NCI-H2029 (cell line): ENCODE data around the gene FBXW12.

Source experiments
- DNase-seq: peaks from one replicate; lab custom pipeline; 2025; lab: John Stamatoyannopoulos, UW

Gene FBXW12

DNA sequence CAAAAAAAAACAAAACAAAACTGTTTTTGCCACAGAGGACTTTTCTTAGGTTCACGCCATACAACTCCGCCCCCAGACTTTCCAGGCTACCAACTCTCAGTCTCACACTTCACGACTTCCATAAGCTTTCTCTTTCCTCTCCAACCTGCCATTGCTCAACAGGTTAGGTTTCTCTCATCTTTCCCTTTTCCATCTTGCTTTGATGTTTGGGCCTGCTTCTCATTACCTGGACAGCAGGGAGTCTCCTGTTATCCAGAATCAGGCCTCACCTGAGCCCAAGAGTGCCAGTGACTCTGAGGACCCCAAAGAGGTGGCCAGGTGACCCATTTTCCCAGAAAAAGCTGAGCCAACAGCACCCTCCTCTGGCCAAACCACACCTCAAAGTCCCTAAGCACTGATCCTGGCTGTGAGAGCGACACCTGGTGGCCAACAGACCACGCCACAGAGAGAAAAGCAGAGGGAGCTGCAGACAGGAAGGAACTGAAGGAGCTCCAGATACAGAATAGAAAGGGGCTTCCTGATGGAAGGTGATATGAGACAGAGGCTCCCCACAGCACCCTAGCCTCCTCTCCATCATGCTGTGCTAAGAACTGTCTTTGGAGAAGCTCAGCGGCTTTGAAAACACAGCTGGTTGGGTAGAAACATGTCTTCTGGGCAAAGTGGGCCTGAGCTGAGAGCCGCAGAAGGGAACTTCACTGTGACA, 63.9 kb downstream of the FBXW12 start:
- peak; percentile 46 for DNase-seq

- DNase-seq, result no peak
Observed at GRCh38 chr3:48436477-48436787, 64.4 kb downstream of the FBXW12 start.

- DNase-seq, result no peak
Observed at GRCh38 chr3:48436855-48437254, 64.8 kb downstream of the FBXW12 start.

GRCh38 chr3:48437812-48438211, 65.8 kb downstream of the FBXW12 start:
- no peak for DNase-seq

DNA sequence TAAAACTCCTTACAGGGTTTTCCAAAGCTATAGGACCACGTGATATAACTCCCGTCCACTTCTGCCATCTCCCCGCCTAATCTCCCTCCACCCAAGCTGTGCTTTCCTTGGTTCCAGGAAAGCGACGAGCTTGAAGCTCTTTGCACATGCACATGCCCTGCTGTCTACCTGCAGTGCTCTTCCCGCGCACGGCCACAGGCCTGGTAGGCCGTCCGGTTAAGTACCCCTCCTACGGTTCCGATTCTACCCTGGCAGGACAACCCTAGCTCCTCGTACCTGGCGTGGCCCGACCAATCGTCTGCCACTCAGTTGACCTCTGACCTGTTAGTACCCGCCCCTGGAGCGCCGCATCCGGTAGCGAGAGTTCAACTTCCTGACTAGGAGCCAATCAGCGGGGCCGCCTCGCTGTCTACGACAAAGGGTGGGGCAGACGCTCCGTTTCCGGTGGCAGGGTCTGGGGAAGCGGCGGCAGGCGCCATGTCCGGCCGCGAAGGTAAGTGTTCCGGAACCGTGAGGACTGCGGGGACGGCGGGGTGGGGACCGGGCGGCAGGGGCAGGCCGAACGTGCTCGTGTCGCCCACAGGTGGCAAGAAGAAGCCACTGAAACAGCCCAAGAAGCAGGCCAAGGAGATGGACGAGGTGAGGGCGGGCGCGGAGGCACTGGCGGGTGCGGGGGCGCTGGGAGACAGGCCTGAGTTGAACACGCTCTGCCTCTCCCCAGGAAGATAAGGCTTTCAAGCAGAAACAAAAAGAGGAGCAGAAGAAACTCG, 68.0 kb downstream of the FBXW12 start, which contains the start of the genes CCDC51 and TMA7:
CCDC51 (minus strand) TSS at position 300 of the 770 bp plus-strand sequence. CDS start 4,991 bp downstream, outside the sequence.
TMA7 (plus strand) TSS at position 438 of the 770 bp plus-strand sequence; CDS start at position 478, 40 bp downstream.
- DNase-seq, result peak; percentile 95

- DNase-seq, result no peak
Observed at GRCh38 chr3:48440590-48440958, 68.6 kb downstream of the FBXW12 start.

GRCh38 chr3:48441940-48442339, 69.9 kb downstream of the FBXW12 start:
- no peak for DNase-seq
